NT2/D1 (cell line): ENCODE data around the gene ZBTB11.
"Not testable (repeated sequence)": the region's sequence is repeated elsewhere in the genome, so short reads cannot be mapped to it uniquely, and the experiment has no call there.

Source experiments
- SUZ12 ChIP-seq: IDR thresholded peaks from 2 replicates; pipeline ENCODE4 v1.6.1; 2011; ENCODE audit not compliant: insufficient read length, insufficient read depth; ENCODE audit errors: extremely low read depth
- YY1 ChIP-seq: IDR thresholded peaks from 2 replicates; pipeline ENCODE4 v1.6.1; 2011; ENCODE audit not compliant: insufficient read length, insufficient read depth
- ZNF274 ChIP-seq: IDR thresholded peaks from 2 replicates; pipeline ENCODE4 v1.6.1; 2011; ENCODE audit warnings: mild to moderate bottlenecking, low read depth, low read length

- not testable (repeated sequence) for TF ChIP-seq ZNF274, SUZ12, YY1
Measured at GRCh38 chr3:101678837-101679236, 1.9 kb upstream of the ZBTB11 start.
